ENCODE results near the gene ABLIM2. TPM values are rescaled to one million over a fixed set of nuclear protein-coding genes. Genes with fewer than 3 reads are reported as not detected.
A peak's percentile ranks its signal among the peaks of the same experiment; 100 is the strongest.

The ABLIM2 gene
- total RNA-seq, 4 donors from 2014 or later = 10.6 to 31.7 (median 20.3) TPM

DNA sequence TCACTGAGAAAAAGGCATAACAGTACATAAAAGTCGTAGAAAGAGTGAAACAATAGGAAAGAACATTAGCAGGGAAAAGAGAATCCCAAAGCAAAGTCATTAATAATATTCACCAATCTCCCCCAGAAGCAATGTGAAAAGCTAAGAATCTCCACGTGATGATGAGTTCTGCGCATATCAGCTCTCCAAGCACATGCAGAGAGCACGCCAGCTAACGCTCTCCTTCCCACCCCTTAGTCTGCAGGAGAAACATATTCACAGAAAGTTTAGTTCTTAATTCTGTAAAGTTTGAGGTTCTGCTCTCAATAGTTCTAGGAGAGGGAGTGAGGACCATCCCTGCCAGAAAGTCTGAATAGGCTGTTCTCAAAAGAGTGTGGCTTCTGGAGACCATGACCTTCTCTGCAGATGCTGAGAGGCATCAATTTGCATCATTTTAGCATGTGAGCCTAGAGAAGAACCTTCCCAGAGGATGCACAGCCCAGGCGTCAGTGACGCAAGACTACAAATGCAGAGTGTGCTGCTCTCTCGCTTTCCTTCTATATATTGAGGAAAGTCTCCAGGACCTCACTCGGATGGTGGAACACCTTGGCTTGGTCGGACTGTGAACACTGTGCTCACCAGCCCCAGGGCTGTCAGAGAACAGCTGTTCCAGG, 167.7 kb downstream of the ABLIM2 start:
- no peak for DNase-seq (ENCODE audit: low spot score in 2 of 2)
- no peak for TF ChIP-seq POLR2A (IDR thresholded peaks at IDR 0.05)
- TF ChIP-seq, protein P1, sequence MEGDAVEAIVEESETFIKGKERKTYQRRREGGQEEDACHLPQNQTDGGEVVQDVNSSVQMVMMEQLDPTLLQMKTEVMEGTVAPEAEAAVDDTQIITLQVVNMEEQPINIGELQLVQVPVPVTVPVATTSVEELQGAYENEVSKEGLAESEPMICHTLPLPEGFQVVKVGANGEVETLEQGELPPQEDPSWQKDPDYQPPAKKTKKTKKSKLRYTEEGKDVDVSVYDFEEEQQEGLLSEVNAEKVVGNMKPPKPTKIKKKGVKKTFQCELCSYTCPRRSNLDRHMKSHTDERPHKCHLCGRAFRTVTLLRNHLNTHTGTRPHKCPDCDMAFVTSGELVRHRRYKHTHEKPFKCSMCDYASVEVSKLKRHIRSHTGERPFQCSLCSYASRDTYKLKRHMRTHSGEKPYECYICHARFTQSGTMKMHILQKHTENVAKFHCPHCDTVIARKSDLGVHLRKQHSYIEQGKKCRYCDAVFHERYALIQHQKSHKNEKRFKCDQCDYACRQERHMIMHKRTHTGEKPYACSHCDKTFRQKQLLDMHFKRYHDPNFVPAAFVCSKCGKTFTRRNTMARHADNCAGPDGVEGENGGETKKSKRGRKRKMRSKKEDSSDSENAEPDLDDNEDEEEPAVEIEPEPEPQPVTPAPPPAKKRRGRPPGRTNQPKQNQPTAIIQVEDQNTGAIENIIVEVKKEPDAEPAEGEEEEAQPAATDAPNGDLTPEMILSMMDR (IDR thresholded peaks at IDR 0.05) = no peak
- intact Hi-C loops (cut with DNase I; ENCODE audit: low total_unique reads) = no loop called here
- WGBS, 2 donors = 94 to 95% methylated on average over 10 of the region's 10 CpGs
- no peak overlapping the region for H3K4me3 ChIP-seq (ENCODE audit: low read depth, poor library complexity, severe bottlenecking)

DNA sequence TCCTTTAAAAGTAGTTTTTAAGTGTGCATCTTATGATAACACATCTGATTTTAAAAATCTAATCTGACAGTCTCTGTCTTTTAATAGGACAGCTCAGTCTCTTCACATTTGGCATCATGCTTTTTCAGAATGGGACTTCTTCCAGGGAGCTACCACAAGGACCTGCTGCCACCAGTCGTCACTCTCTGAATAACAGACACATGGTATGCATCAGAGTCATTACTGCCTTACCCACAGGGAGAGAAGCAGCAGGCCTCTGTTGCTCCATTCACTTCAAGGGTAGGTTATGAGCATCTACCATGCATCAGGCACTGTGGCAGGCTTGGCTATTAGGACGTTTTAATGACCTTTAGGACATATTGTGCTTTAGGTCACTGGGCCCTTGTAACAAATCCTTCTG, 169.0 kb downstream of the ABLIM2 start:
- intact Hi-C loops (cut with DNase I; ENCODE audit: low total_unique reads) = no loop called here
- DNase-seq (ENCODE audit: low spot score in 2 of 2) = no peak
- TF ChIP-seq POLR2A (IDR thresholded peaks at IDR 0.05) = no peak
- TF ChIP-seq, protein P1 (IDR thresholded peaks at IDR 0.05) = no peak
- WGBS, 2 donors = 61 to 72% methylated on average over 2 of the region's 2 CpGs
- no peak overlapping the region for H3K4me3 ChIP-seq (ENCODE audit: low read depth, poor library complexity, severe bottlenecking)

DNA sequence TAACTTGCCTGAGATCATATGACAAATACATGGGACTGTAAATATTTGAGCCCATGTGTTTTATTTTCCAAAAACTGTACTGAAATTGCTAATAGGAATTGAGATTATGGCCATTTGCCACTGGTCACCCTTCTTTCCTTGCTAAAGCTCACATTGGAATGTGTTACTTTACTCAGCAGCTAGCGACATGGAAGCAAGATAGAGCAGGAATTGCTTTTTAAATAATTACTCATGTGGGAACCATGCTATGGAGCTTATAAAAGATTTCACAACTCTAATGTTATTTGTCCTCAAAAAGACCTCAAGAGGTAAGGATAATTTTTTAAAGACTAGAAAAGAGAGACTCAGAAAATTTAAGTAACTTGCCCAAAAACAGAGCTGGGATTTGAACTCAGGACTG, 170.2 kb downstream of the ABLIM2 start:
- DNase-seq (ENCODE audit: low spot score in 2 of 2) = no peak
- intact Hi-C loops (cut with DNase I; ENCODE audit: low total_unique reads) = no loop called here
- 93 to 94% methylated on average over 1 of the region's 1 CpG for WGBS, 2 donors

DNA sequence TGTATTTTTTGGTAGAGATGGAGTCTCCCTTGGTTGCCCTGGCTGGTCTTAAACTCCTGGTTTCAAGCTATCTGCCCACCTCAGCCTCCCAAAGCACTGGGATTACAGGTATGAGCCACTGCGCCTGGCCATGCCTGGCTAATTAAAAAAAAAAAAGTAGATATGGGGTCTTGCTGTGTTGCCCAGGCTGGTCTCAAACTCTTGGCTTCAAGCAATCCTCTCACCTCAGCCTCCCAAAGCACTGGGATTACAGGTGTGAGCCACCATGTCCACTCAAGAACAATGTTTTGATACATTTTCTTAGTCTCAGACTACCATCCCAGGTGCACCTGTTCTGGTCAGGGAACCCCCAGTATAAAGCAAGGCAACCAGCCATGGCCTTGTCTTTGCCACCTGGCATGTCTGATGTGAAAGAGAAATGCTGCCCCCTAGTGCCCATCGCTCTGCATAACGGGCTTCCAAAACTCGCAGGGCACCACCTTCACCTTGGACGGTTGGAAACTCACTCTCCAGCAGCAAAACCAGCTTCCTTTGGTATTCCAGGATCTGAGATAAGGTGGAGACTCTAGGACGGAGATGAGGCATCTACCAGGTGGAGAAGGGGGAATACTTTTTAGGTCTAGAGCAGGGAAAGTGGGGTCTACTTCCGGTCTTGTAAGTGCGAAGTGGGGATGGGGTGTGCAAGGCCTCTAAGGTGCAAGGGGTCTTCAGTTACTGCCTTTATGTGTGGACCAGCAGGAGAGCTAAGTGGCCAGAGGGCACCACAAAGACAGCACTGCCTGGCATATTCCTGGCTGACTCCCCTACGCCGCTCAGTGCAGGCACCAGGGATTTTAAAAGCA, 171.2 kb downstream of the ABLIM2 start:
- DNase-seq (ENCODE audit: low spot score in 2 of 2) = peak; percentile 61 to 93
- intact Hi-C loops (cut with DNase I; ENCODE audit: low total_unique reads) = no loop called here
- H3K4me3 ChIP-seq (ENCODE audit: low read depth, poor library complexity, severe bottlenecking) = no peak overlapping the region
- TF ChIP-seq, protein P1 (IDR thresholded peaks at IDR 0.05) = peak in 1 of 3 donors; percentile 17
- no peak for TF ChIP-seq POLR2A (IDR thresholded peaks at IDR 0.05)
- 51 to 56% methylated on average over 10 of the region's 10 CpGs for WGBS, 2 donors

More for the DNA sequence above, 170.2 kb downstream of the ABLIM2 start:
- H3K4me3 ChIP-seq (ENCODE audit: low read depth, poor library complexity, severe bottlenecking) = no peak overlapping the region
- no peak for TF ChIP-seq POLR2A (IDR thresholded peaks at IDR 0.05)
- TF ChIP-seq, protein P1 (IDR thresholded peaks at IDR 0.05) = no peak

DNA sequence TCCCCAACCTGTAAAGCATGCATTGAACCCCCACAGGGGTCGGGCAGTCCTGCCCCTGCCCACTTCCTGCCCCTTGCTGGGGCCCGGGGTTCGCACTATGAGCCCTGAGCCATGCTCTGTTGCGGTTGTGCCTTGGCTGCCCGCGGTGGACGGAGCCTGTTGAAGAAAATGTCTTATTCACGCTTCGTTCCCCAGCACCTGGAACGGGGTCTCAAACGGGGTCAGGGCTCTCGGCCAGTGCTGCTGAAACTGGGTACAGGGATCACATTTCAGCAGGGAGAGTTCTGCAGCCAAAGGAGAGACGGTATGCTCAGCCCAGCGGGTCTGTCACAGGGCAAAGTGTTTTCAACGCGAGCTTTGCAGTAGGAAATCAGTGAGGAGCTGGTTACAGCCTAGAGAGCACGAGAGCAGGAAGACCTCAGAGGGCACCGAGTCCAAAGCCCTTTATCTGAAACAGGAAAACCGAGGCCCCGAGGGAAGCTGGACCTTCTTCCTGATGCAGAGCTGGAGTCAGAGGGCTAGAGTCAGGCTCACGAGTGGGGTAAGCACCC, 172.6 kb downstream of the ABLIM2 start:
- no peak for DNase-seq (ENCODE audit: low spot score in 2 of 2)
- H3K4me3 ChIP-seq (ENCODE audit: low read depth, poor library complexity, severe bottlenecking) = no peak overlapping the region
- WGBS, 2 donors = 50 to 66% methylated on average over 21 of the region's 21 CpGs

More for the DNA sequence above, 172.6 kb downstream of the ABLIM2 start:
- intact Hi-C loops (cut with DNase I; ENCODE audit: low total_unique reads) = no loop called here
- TF ChIP-seq POLR2A (IDR thresholded peaks at IDR 0.05) = no peak
- TF ChIP-seq, protein P1 (IDR thresholded peaks at IDR 0.05) = no peak

All from lower leg skin (tissue), 4 donors.